ENCODE measurements around the gene MLYCD.

MLYCD gene

GRCh38 chr16:83899978-83900377, 1.1 kb downstream of the MLYCD start:
- peak; percentile 7 for DNase-seq

GRCh38 chr16:83900571-83900970, 1.7 kb downstream of the MLYCD start:
- no peak for DNase-seq

DNA sequence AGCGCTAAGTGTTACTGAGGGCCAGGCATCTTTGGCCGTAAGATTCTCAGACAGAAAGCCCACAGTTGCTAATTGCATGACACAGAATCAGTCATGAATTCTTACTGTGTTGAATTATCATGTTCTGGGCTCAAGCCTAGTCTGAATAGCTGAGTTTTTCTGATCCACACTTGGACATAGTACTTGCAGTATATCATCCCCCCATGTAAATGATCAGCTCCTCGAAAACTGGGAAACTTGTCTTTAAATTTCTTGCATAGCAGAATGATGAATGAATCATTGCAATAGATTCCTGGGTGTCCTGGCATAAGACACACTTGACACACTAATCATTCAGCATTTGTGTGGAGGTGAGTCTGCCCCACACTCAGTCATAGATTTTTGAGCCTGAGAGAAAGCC, 2.2 kb downstream of the MLYCD start:
- DNase-seq, result no peak

DNA sequence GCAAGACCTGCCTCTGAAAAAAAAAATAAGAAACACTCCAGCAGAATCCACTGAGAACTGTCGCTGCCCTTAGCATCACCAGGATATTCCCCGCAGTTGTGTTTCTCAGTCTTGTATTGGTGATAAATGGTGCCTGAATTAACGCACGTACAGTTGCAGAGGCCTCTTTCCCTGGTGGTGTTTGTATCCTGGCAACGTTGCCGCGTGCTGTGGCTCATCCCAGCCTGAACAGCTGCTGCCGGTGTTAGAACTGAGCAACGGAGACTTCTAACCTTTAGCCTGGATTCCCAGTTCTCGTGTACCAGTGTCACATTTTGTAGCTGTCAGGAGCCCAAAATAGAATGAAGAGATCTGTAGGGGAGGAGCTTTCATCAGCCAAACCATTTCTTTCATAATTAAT, 4.8 kb downstream of the MLYCD start:
- DNase-seq, result no peak

DNA sequence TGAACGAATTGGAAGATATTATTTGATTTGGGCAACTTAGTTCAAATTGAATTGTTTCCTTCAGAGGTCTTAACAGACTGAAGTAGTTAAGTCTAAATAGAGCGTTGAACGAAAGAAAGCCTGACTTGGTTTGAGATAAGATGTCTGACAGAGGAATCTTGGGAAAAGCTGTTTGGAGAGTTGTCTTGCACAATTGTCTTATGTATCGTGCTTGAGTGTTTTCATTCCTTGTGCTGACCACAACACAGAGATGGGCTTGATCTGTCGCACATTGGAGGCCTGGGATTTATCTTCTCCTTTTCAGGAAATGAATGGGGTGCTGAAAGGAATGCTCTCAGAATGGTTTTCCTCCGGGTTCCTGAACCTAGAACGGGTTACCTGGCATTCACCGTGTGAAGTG, 7.8 kb downstream of the MLYCD start:
- DNase-seq, result no peak

- no peak for DNase-seq
Observed at GRCh38 chr16:83907111-83907510, 8.2 kb downstream of the MLYCD start.

DNA sequence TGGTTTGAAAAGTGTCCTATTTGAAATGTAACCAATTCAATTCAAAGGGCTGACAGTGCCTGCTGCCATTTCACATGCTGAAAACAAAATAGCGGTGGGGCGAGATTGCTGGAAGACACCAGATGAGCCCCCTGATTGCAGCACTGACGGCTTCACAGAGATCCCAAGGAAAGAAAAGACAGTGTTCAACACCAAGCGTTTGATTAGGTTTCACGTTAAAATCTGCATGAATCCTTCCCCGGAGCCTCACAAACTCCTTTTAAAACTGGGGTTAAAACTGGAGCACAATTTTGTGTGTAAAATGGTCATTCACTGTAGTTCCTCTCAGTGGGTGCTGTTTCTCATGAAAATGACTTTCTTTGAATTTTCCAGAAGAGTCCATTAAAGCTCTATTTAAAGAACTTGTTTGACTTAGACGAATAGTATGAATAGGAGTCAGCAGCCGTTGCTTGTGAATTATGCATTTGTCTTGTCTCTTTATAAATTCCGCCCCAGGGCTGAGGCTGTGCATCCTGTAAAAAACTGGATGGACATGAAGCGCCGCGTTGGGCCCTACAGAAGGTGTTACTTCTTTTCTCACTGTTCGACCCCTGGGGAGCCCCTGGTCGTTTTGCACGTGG, 8.8 kb downstream of the MLYCD start:
- no peak for DNase-seq

GRCh38 chr16:83908798-83909197, 9.9 kb downstream of the MLYCD start:
- no peak for DNase-seq

GRCh38 chr16:83911290-83911689, 12.4 kb downstream of the MLYCD start:
- DNase-seq, result no peak

GRCh38 chr16:83912519-83913244, 13.8 kb downstream of the MLYCD start:
- DNase-seq, result no peak

DNA sequence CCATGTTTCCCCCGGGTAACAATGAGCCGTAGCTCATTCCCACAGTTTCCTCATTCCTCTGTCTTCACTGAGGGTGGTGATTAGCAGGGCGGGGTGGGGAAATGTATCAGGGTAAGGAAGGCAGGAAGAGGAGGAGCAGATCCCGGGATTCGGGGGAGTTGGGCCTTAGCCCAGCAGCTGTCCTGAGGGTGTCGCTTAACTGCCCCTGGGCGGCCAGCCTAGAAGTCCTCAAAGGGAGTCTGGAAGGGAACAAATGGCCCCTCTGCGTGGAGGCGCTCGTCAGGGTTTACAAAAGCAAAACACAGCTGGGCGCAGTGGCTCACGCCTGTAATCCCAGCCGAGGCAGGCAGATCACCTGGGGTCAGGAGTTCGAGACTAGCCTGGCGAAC, 14.3 kb downstream of the MLYCD start:
- no peak for DNase-seq

GRCh38 chr16:83914091-83914710, 15.3 kb downstream of the MLYCD start:
- DNase-seq, result no peak

DNA sequence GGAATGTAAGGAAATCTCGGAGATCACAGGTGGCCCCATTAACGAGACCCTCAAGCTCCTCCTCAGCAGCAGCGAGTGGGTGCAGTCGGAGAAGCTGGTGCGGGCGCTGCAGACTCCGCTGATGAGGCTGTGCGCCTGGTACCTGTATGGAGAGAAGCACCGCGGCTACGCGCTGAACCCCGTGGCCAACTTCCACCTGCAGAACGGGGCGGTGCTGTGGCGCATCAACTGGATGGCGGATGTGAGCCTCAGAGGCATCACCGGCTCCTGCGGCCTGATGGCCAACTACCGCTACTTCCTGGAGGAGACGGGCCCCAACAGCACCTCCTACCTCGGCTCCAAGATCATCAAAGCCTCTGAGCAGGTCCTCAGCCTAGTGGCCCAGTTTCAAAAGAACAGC, 16.2 kb downstream of the MLYCD start:
- DNase-seq, result no peak

- no peak for DNase-seq
Observed at GRCh38 chr16:83915491-83915890, 16.6 kb downstream of the MLYCD start.

- DNase-seq, result no peak
Observed at GRCh38 chr16:83917152-83918120, 18.5 kb downstream of the MLYCD start.

DNA sequence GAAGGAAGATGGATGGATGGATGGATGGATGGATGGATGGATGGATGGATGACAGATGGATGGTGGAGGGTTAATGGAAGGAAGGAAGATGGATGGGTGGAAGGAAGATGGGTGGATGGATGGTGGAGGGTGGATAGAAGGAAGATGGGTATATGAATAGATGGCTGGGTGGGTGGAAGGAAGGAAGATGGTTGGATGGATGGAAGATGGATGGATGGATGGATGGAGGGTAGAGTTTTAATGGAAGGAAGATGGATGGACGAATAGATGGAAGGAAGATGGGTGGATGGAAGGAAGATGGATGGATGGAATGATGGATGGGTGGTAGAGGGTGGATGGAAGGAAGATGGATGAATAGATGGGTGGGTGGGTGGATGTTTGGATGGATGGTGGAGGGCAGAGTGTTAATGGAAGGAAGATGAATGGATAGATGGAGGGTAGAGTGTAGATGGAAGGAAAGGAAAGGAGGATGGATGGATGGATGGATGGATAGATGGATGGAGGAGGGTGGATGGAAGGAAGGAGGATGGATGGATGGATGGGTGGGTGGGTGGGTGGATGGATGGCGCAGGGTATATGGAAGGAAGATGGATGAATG, 22.1 kb downstream of the MLYCD start:
- DNase-seq, result no peak

- no peak for DNase-seq
Observed at GRCh38 chr16:83923581-83924365, 24.9 kb downstream of the MLYCD start.

GRCh38 chr16:83924686-83925085, 25.8 kb downstream of the MLYCD start:
- DNase-seq, result no peak

DNA sequence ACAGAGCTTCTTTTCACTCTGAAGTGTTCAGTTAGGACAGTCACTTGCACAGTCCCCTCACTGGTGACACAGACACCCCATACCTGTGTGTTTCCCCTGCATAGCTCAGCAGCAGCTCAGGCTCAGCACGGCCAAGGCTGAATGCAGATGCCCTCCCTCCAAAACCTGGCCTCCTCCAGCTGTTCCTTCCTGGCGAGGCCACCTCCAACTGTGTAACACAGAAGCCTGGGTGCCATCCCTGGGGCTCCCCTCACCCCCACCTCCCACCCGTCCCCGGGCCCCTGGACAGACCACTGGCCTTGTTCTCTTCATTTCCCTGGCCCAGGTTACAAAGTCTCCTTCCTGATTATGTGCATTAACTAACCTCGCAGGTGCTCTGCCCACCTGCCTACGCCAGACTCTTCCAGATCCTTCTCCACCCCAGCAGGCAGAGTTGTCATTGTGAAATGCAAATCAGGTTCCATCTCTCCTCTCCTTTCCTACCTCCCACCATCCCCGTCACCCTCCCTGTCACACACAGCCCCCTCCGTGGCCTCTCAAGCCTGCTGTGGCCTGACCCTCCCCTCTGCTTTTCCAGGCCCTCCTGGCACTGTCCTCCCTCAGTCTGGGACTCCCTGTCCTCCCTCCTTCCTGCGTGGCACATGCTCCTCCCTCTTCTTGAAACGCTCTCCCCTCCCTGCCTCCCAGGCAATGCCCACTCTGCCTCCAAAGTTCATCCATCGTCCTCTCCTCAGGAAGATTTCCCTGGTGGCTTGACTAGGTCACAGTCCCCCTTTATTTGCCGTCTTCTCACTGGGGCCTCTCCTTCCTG, 26.4 kb downstream of the MLYCD start:
- no peak for DNase-seq

DNA sequence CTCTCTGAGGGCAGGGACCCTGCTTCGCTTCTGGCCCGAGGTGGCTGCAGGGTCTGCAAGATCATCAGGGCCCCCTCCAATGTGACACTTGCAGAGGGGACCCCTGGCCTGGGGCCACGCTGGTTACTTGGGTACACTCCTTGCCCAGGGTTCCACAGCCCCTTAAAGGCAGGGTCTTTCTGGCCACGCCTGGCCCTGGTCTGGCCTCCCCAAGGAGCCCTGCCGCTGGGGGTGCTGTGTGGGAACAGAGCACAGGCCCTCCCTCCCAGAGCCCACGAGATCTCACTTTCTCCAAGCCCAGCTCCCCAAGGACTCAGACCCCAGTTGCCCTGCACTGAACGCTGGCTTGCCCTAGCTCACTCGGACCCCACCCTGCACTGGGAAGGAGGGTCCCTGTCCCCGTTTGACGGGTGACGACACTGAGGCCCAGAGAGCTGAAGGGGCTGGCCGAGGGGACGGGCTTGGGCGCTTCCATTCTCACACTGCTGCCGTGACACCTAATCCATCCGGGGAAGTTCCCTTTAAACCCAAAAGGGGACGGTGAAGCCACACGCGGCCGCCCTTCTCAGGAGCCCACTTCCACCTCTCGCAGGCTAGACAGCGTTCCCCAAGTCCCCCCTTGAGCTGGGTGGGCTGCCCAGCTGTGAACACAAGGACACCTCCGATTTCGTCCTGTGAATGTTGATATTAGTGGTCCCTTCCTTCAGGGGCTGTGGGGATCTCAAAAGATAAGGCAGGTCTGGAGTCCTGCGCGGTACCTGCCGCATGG, 27.2 kb downstream of the MLYCD start:
- DNase-seq, result no peak
